Measurements from ENCODE around the gene CYTIP.

- TF ChIP-seq CTCF (IDR thresholded peaks at IDR 0.05) (no peak), POLR2A (IDR thresholded peaks at IDR 0.05) (no peak)
Observed at GRCh38 chr2:157475722-157476390, 32.0 kb upstream of the CYTIP start.

Measured in lower leg skin (tissue), 3 donors.